MCF 10A (cell line): Measurements from ENCODE around the gene SMLR1. TPM values are rescaled to one million over a fixed set of nuclear protein-coding genes. Genes with fewer than 3 reads are reported as not detected.

Experiments used
- BruUV-seq: library from RNA; stranded (reverse); fragments of 400-500 nt; replicated peaks from 2 replicates; lab custom pipeline; 2021; lab: Mats Ljungman, UMichigan
- CTCF ChIA-PET: fragments of 300-600 bp; sonication (Branson Sonifier 250); formaldehyde crosslinking; extraction: SDS; loops from one replicate; lab custom pipeline; 2021; ENCODE audit warnings: antibody characterized with exemption, inconsistent platforms; lab: Yijun Ruan, JAX
- POLR2A ChIA-PET: fragments of 300-600, 350-650 bp; sonication (Branson Sonifier 250); formaldehyde crosslinking; extraction: SDS; loops from one replicate; lab custom pipeline; 2020; ENCODE audit warnings: antibody characterized with exemption, inconsistent platforms; lab: Yijun Ruan, JAX
- DNase-seq: peaks from one replicate; pipeline ENCODE4 v3.0.0-alpha.2; 2018; ENCODE audit not compliant: unreplicated experiment
- H3K27ac Mint-ChIP-seq: one replicate; pipeline ENCODE4 v1.8.0; 2022; ENCODE audit warnings: mild to moderate bottlenecking, low read depth, mixed read lengths; ENCODE audit not compliant: unreplicated experiment
- H3K27me3 Mint-ChIP-seq: one replicate; pipeline ENCODE4 v1.8.0; 2022; ENCODE audit warnings: mixed read lengths; ENCODE audit not compliant: insufficient read depth, unreplicated experiment
- H3K36me3 Mint-ChIP-seq: one replicate; pipeline ENCODE4 v1.8.0; 2022; ENCODE audit warnings: mild to moderate bottlenecking, moderate library complexity, mixed read lengths; ENCODE audit not compliant: insufficient read depth, unreplicated experiment
- H3K4me1 Mint-ChIP-seq: one replicate; pipeline ENCODE4 v1.8.0; 2022; ENCODE audit warnings: mixed read lengths; ENCODE audit not compliant: insufficient read depth, unreplicated experiment
- H3K4me3 Mint-ChIP-seq: one replicate; pipeline ENCODE4 v1.8.0; 2022; ENCODE audit warnings: mild to moderate bottlenecking, moderate library complexity, mixed read lengths; ENCODE audit not compliant: unreplicated experiment
- H3K9me3 Mint-ChIP-seq: one replicate; pipeline ENCODE4 v1.8.0; 2022; ENCODE audit warnings: mixed read lengths; ENCODE audit not compliant: unreplicated experiment
- CTCF ChIP-seq: fragments of 200-600 bp; IDR thresholded peaks from one replicate; pipeline ENCODE4 v1.8.0; 2022; ENCODE audit warnings: antibody characterized with exemption, mild to moderate bottlenecking; ENCODE audit not compliant: unreplicated experiment
- intact Hi-C: fragments of 100-400 bp; cut with micrococcal nuclease; formaldehyde crosslinking; loops from 2 replicates; pipeline ENCODE4 v1.14.1; 2022
- total RNA-seq: library from RNA; stranded (reverse); gene quantifications from 2 replicates; pipeline ENCODE4 v1.2.3, GENCODE V29; 2022

SMLR1 gene
- total RNA-seq, 1 experiment from 2014 or later, result not detected

GRCh38 chr6:130851026-130851425, 23.8 kb downstream of the SMLR1 start:
- Mint-ChIP-seq H3K36me3 (no peaks in the 10 kb centered on the region), H3K27ac (no peak overlapping the region), H3K4me1 (no peaks in the 10 kb centered on the region), H3K9me3 (no peaks in the 10 kb centered on the region), H3K27me3 (no peaks in the 10 kb centered on the region), H3K4me3 (no peak overlapping the region)
- TF ChIP-seq CTCF, result no peak
- intact Hi-C loops, result no loop called here
- DNase-seq, result no peak
- ChIA-PET CTCF (interaction anchor here (1.3 to 1.8 kb wide), 3 partner anchors 8 to 526 kb away, joined by 4 to 6 read pairs (median 5); no protein-coding TSS in a partner anchor), POLR2A (no interaction called here)
- no TSS peak for BruUV-seq

GRCh38 chr6:130852844-130853554, 25.8 kb downstream of the SMLR1 start:
- H3K27ac Mint-ChIP-seq, result no peak overlapping the region
- H3K27me3 Mint-ChIP-seq, result no peaks in the 10 kb centered on the region

GRCh38 chr6:130853555-130854183, 26.5 kb downstream of the SMLR1 start:
- no TSS peak for BruUV-seq
- ChIA-PET CTCF (interaction anchor here (1.4 to 2.2 kb wide), 3 partner anchors 11 to 560 kb away, joined by 4 to 6 read pairs (median 6); no protein-coding TSS in a partner anchor), POLR2A (no interaction called here)
- Mint-ChIP-seq H3K9me3 (no peaks in the 10 kb centered on the region), H3K36me3 (no peaks in the 10 kb centered on the region), H3K27me3 (no peaks in the 10 kb centered on the region), H3K4me3 (no peak overlapping the region), H3K27ac (no peak overlapping the region), H3K4me1 (peaks cover 11% of the 10 kb centered on the region)
- DNase-seq, result no peak
- TF ChIP-seq CTCF, result no peak
- intact Hi-C loops, result no loop called here

More at GRCh38 chr6:130852844-130853554, 25.8 kb downstream of the SMLR1 start:
- no TSS peak for BruUV-seq
- intact Hi-C loops, result no loop called here
- TF ChIP-seq CTCF, result no peak
- ChIA-PET CTCF (interaction anchor here (1.4 to 2.2 kb wide), 2 partner anchors 10 to 20 kb away, joined by 4 to 6 read pairs; no protein-coding TSS in a partner anchor), POLR2A (no interaction called here)
- Mint-ChIP-seq H3K4me1 (peaks cover 9% of the 10 kb centered on the region), H3K9me3 (no peaks in the 10 kb centered on the region), H3K4me3 (no peak overlapping the region), H3K36me3 (no peaks in the 10 kb centered on the region)
- DNase-seq, result no peak

DNA sequence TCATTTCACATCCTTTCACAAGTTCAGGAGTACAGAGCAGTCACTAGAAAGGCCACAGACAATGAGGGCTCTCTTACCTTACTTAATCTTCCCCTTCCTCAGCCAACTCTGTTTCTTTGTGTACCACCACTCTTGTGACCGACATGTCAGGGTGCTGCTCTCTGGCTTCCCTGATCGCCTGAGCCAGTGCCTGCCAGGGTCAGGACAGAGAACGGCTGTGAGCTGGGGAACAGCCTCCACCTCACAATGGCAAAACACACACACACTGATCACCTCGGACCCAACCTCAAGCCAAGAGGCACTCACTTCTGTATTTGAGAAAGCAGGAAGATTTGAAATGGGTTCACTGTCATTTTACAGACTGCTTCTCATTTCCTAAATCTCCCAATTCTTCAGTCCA, 30.8 kb downstream of the SMLR1 start:
- CTCF ChIA-PET, result interaction anchor here (0.6 to 7.0 kb wide), 2 partner anchors 14 to 474 kb away, joined by 3 to 48 read pairs; no protein-coding TSS in a partner anchor
- POLR2A ChIA-PET, result no interaction called here
- no peak for TF ChIP-seq CTCF
- peaks cover 4% of the 10 kb centered on the region for H3K36me3 Mint-ChIP-seq
- DNase-seq, result no peak
- H3K4me1 Mint-ChIP-seq, result peaks cover 11% of the 10 kb centered on the region
- no peak overlapping the region for H3K4me3 Mint-ChIP-seq
- BruUV-seq, result no TSS peak
- no peaks in the 10 kb centered on the region for H3K27me3 Mint-ChIP-seq
- no peak overlapping the region for H3K27ac Mint-ChIP-seq
- intact Hi-C loops, result no loop called here
- no peaks in the 10 kb centered on the region for H3K9me3 Mint-ChIP-seq
